Heart left ventricle (tissue), 13 donors: Measurements from ENCODE around the gene NANOGP8.

Source experiments
- POLR2A ChIP-seq, 2 donors: fragments of 450-650 bp; IDR thresholded peaks; one replicate each; pipeline ENCODE4 v1.6.1; 2017; ENCODE audit warnings: antibody characterized with exemption in 2 of 2, mild to moderate bottlenecking in 2 of 2, moderate library complexity in 2 of 2
- TF ChIP-seq, protein P1 (sequence below), 12 donors: fragments of 200-600 bp; sonication (generic) in 4 of 12; IDR thresholded peaks; one replicate each; pipeline versions ENCODE4 v1.5.0 to v1.8.0; 2018 to 2022; ENCODE audit warnings: antibody characterized with exemption in 12 of 12, mild to moderate bottlenecking in 5 of 12
- donor health status: ischemic (EF 13 %, LVEDD 7.1; RV severe dilation, severe dysfunction).
- donor health status: DM: no; HTN: yes; CAD: no.
- donor health status: DM: no; HTN: no; CAD: no.
- donor health status: ischemic (EF 25% LVEDD 6.9; RV normal size, moderate dysfunction).
- donor health status: ischemic (EF 25% LVEDD 5.7; RV mildly dilated, moderate dysfunction).
- donor health status: ischemic (EF 35%, LVEDD 5.7; RV mildly dilated, moderate dysfunction).
- donor health status: nonischemic (EF 11% LVEDD 7.7; RV severe dilation, severe dysfunction).
- donor health status: DM: yes; HTN: yes; CAD: no.
- donor health status: PGD.
- donor health status: ischemic (EF 29% LVEDD 5.4; RV normal size, mild dysfunction).
- donor health status: nonischemic (EF 23%, LVEDD 6.1; RV moderate dilation, normal function).

DNA sequence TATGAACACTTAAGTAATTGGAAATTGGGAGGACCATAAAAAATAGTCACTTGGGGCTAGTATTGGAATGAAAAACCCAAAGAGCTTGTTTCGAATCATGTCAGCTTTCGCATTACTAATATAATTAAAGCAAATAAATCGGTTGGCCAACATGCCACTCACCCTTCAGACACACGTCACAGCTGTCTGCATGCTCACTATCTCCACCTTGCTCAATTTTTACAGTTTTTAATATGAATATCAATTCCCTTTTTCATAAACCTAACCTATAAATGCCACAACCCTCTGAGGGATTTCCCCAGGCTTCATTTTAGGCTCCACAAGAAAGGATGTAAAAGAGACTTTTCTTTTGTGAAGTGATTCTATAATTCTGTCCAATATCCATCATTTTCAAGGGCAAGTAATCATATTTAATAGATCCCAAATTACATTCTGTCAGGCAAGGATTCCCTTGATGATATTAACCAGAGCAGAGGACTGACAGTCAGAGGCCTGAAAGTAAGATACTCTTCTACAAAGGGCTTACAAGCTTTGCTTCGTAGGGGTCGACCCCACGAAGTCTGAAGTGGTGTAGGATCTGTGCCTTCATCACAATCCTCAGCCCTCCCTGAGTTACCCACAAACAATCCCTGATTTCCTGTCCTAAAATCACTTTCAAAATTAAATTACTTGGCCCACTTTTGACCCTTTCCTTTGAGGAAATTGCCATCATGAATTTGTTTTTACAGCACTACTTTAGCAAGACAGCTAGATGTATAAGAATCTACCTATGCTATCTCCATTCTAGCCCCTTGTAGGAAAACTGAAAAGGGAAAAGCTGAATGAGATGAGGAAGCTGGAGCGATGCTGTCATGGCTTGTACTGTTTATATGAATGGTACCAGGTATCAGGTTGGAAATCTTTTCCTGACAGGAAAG lies 44.5 kb downstream of the NANOGP8 start:
- TF ChIP-seq, protein P1, sequence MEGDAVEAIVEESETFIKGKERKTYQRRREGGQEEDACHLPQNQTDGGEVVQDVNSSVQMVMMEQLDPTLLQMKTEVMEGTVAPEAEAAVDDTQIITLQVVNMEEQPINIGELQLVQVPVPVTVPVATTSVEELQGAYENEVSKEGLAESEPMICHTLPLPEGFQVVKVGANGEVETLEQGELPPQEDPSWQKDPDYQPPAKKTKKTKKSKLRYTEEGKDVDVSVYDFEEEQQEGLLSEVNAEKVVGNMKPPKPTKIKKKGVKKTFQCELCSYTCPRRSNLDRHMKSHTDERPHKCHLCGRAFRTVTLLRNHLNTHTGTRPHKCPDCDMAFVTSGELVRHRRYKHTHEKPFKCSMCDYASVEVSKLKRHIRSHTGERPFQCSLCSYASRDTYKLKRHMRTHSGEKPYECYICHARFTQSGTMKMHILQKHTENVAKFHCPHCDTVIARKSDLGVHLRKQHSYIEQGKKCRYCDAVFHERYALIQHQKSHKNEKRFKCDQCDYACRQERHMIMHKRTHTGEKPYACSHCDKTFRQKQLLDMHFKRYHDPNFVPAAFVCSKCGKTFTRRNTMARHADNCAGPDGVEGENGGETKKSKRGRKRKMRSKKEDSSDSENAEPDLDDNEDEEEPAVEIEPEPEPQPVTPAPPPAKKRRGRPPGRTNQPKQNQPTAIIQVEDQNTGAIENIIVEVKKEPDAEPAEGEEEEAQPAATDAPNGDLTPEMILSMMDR (IDR thresholded peaks at IDR 0.05), result no peak
- TF ChIP-seq POLR2A (IDR thresholded peaks at IDR 0.05), result no peak
